GM18858 (cell line): Measurements from ENCODE around the gene HOXA4.

ENCODE experiments used
- ATAC-seq: cut with Tn5 transposase; IDR thresholded peaks from one replicate; pipeline ENCODE4 v1.9.1; 2021; ENCODE audit not compliant: unreplicated experiment

Gene HOXA4

DNA sequence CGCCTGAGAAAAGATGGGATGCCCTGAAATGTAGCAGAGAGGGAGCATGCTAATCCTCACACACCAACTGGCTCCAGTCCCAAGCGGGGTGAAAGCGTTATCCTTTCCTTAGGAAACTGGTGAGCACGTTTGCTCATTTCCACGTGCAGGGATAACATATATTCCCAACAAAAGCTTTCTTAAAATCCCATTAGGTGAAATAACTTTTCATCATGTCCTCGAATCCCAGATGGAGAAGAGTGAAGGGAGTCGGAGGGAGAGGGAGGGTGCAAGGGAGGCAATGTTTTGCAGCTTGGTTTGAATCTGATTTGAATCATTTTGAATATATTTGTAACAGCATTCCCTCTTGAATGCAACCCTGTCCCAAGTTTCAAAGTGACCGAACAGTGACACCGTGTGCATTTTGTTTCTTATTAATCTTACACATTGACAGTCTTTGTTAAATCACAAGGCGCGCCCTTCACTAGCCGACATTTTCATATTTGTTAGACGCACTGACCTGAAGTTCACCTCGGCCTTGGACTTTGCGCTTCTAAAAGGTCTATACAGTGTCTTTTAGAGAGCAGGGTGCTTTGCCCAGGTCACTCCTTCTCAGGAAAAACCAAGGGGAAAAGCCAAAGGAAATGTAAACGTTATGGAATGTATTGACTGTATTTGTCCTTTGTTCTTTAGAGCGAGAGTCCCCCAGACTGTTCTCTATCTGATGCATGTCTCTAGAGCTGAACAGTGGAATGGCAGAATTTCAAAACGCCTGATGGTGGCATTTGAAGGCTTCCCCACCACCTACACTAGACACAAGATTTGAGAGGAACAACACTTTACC, 3.1 kb upstream of the HOXA4 start:
- no peak for ATAC-seq

DNA sequence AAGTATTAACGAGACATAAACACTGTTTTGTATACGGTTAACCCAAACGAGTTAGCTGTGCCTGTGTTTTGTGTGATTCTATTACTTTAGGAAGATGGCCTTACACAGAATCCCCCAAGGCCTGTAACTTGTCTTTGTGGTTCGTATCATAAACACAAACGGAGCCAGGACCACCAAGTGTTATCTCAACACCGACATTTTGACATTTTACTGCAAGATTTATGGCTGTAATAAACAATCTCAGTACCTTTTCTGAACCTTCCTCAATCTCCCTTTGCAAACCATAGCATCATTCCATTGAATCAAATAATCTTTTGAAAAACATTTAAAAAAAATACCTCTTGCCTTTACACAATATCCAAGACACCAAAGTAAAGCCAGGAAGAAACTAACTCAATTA, 2.4 kb upstream of the HOXA4 start:
- ATAC-seq: no peak

DNA sequence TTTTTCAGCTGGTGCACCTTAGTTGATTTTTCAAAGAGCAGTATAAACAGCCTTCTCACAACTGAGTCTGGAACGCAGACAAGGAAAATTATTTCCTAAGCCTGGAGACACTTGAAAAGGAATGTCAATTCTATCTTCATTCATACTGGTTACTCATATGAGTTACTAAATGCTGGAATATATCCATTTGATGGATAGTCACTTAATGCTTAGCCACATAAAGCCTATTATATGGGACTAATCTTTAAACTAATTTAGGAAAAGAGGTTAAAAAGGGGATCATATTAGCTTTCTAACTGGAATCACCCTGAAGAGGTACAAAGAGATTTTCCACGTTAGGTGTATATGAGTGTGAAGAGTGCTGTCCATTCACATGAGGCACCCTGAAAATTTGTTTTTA, 1.7 kb upstream of the HOXA4 start:
- no peak for ATAC-seq

DNA sequence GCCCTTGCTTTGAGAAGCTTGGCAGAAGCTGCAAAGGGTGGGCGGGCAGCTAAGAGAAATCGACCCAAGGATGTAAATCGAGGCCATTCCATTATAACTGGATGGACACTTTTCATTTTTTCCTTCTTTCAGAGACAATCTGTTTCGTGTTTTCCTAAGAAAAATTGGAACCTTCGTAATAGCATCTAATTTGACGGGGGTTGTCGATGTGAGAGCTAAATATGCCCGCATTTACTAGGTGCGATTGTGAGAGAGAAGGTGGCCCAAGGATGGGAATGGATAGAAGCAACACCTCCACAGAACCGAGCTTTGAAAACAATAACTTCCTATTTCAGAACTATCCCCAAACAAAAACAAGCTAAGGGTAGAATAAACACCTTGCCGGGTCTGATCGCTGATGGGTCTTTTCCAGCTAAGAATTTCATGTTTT, 848 bp upstream of the HOXA4 start:
- no peak for ATAC-seq

DNA sequence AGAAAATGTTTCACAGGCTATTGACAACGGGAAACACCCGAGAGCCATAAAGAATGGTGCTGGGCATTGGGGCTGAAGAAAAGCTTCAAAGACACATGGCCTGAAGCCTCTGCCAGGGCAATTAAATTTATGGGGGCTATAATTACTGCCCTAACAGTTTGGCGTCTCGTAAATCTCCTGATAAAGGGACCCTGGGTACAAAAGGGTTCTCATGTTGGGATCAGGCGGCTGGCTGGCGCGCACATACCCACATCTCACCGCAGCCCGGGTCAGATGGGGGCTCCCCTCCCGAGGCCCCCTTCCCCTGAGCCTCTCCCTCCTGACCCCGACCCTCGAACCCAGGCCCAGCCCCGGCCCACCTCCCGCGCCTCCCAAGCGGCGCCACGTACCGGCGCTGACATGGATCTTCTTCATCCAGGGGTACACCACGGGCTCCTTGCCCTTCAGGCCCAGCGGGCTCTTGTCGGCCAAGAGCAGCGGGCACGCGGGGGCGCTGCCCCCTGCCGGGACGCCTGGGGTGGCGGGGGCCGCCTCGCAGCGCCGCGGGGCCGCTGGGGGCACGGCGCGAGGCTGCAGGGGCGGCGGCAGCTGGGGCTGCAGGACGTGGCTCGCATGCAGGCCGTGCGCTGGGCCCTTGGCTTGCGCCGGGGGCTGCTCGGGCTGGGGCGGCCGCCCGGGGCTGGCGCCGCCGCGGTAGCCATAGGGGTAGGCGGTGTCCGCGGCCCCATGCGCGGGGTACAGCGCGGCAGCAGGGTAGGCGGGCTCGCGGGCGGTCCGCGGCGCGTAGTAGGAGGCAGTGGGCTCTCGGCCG, 623 bp downstream of the HOXA4 start:
- ATAC-seq: no peak

DNA sequence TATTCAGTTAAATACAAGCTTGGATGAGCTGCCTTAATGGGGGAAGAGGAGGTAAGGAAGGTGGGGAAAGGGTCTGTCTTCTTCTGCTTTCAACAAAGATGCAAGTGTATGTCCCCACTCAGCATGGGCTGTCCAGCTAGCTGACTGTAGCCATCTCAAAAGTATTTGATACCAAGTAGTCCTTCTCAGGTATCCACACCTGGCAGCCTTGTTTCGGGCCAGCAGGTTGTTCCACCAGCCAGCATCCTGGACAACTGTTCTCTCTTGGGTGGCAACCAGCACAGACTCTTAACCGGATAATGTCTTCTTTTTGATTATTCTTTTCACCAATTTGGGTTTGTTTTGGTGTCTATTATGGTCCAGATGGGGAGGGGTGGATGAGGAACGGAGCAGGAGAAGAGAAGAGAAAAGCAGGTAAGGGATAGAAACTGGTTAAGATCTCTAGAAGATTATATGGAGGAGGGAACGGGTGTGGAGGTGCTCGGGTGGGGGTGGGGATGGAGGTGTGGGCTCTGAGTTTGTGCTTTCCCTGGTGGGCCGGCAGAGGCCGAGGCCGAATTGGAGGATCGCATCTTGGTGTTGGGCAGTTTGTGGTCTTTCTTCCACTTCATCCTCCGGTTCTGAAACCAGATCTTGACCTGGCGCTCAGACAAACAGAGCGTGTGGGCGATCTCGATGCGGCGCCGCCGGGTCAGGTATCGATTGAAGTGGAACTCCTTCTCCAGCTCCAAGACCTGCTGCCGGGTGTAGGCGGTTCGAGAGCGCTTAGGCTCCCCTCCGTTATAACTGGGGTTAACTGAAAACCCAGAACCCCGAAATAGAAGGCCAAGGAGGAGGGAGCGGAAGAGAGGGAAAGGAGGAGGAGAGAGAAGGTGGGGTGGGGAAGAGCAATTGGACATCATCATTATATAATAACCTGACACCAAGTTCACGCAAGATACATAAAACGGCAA, 1.5 kb downstream of the HOXA4 start:
- no peak for ATAC-seq

DNA sequence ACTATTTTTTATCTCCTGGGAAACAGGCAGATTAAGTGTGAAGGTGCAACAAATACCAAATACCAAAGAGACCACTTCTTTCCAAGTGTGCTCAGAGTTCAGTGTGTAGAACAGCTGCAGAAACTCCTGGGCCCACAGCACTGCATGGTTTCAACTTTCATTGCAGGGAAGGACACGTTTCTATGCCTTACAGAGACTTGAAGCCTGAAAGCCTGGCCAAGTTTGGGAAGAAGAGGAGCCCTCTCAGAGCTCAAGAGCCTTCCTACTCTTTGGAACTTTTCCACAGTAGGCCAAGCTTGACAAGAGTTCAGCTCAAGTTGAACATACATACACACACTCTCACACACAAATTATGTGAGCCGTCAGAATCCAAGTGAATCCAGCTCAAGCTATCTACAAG, 2.5 kb downstream of the HOXA4 start:
- no peak for ATAC-seq

DNA sequence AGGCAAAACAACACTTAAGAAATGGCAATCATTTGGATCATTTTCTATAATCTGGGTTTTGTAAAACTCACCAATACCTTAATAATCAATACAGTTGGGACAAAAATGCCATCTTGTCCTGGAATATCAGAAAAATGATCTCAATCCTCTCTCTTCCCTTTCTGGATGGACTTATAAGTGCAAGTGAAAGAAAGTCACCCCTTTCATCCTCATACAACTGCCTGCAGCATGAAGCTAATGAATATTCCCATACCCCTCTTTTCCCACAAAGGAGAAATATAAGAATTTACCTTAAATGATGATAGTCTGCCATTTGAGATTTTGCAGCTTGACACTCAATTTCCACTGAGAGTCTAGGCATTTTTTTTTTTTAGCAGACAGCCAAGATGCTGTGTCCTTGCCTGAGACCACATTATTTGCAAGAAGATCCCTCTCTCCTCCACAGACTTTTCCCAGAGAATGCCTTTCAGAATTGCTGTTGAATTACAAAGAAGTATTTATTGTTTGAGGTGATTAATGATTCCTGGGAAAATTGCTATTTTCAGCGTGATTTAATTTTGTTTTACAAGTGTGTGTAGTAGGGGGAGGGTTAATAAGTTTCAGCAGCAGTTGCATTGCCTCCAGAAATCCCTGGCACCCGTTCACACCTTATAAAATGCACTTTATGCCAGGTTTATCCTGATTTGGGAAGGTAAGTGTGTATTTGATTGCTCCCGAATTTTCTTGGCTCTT, 3.8 kb downstream of the HOXA4 start:
- ATAC-seq: no peak

DNA sequence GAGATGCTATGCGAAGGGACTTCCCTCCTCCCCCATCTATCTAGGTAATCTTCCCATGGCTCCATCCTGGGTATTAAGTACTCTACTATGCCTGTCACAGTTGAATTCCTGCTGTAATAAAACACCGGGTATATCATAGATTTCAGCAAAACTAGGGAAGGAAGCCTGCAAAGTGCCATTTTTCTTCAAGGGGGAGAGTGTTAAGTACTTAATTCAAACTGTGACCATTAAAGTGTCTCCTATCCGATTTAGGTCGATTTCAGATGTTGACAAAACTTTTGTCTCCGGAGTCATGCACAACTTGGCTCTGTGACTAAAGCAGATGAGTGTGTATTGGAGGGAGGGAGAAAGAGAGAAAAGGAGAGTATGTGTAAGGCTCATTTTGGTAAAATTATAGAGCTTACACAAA, 4.6 kb downstream of the HOXA4 start:
- ATAC-seq: no peak

DNA sequence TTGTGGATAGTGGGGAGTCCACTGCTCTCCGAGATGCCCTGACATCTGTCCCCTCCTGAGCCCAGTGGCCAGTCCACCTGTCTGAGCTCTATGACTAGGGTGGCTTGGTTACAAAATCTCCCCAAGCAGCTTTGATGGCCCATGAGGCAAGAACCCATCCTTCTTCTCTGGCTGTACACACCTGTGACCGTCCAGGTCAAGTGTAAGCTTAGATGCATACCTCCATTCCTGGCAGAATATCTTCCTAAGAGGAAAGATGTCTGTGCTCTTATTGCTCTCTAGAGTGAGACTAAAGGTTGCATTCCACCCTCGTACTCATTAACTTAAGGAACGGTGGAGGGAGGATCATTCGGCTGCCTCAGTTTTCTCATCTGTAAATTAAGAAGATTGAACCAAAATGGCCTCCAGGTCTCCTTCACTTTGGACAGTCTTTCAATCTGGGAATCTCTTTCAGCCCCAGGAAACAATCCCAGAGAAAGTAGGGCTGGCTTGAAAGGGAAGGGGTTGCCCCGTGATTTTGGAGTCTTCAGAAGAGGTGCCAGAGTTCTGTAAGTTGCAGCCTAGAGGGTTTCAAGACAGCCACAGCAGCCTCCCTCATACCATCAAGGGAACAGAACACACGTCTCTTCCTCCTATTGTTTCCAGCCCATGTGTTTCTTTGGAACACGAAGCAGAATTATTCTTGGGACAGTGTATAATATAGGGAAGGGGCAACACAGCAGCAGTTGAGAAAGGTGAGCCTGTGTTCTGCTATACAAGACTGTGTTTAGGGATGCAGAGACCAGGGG, 5.5 kb downstream of the HOXA4 start:
- no peak for ATAC-seq

DNA sequence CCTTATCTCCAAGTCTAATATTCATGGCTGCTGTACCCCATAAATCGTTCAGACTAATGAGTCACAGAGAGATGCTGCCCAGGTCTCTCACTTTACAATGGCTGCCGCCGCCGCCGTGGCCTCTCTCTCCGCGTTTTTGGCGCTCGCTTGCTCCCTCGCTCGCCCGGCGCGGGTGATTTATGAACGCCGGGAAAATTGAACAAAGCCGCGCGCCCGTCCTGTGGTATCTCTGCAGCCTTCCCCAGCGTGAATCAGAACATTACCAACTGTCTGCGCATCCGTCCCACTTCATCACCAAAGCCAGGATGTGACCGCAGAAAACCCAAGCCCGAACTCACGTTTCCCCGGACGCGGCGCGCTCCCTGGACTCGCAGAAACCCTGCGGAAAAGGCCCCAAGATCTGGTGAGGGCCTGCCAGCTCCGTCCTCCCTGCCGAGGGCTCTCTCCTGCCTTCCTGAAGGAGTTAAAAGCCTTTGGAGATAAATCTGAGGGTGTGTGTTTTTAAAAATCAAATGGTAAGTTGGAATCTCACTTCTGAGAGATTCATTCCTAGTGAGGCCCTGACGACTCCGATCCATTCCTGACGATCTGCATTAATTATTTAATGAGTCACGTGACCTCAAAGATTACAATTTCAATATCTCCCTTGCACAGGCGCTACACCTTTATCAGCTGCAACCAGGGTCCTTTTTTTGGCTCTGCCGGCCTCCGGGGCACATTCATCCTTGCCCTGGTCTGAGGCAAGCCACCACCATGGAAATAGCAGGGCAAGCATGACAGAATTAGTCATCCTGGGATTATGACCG, 6.3 kb downstream of the HOXA4 start:
- ATAC-seq: no peak

DNA sequence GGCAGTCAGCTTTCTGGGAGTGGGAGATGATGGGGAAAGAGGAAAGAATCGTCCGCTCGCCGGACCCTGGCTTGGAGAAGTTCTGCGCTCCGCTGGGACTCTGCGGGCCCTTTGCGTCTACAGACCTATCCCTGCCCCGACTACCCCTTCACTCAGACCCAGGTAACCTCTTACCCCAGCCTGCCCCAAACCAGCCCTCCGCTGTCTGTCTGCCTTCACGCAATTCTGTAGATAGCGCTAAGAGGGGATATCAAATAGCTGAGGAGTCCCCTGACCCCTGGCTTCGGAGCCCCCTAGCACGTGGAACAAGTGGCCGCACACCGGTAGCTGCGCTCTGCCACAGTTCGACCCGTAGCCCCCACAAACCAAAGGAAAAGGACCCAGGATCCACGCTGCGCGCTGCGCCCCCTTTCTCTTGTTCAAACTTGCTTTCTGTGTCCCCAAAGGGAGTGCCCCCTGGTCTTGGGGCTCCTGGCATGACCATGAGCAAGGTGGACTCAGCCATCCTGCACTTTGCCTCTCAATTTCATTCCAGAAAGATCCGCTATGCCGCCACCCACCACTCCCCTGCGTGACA, 7.0 kb downstream of the HOXA4 start:
- no peak for ATAC-seq

DNA sequence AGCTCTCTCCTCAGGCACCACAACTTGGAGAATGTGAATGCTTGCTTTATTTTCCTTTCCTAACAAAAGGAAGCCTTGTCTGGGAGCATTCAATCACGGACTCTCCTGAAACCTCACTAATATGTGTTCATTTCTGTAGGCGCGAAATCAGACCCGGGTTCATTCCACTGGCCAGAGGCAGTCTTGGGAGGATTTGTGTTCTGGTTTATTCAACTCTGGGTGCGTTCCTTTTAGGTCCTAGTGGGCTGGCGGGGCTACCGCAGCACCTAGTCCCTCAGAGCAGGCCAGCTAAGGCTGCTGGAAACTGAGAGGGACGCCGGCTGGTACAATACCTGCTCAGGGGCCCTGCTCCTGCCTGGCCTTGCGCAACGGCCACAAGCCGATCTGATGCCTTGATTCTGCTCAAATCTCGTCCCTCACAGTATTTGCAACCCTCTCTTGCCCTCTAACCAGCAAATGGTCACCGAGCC, 7.5 kb downstream of the HOXA4 start:
- no peak for ATAC-seq

DNA sequence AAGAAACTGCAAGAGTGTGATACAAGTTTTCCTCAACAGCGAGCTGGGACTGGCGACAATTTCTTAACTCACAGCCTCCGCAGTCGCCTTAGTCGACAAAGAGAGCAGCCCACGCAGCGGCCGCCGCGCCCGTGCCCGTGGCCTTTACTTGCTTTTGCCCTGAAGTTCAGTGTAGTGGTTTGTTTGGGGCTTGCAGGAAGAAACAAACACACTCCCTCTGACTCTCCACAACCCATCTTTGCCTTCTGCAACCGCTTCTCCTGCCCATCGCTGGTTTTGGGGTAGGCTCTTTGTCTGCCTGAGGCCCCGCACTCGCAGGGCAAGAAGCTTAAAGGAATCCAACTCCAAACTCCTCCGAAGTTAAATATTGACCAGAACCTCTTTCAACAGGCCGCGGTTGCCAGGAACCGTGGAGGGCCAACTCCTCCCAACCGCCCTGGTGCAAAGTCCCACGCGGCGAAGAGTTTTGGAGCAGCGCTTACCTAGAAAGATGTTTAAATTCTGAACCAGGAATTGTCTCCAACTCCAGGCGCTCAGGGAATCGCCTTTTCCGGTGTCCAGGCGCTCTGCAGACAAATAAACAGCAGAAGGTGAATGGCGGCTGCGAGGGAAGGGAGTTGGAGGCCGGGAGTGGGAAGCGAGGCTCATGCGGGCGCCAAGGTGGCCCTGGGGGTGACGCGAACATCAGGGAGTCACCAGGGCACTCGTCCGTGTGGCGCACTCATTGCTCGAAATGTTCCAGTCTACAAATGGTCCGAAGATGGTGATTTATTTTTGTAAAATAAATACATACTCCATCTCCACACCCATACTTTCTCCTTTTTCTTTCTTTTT, 8.3 kb downstream of the HOXA4 start:
- no peak for ATAC-seq

DNA sequence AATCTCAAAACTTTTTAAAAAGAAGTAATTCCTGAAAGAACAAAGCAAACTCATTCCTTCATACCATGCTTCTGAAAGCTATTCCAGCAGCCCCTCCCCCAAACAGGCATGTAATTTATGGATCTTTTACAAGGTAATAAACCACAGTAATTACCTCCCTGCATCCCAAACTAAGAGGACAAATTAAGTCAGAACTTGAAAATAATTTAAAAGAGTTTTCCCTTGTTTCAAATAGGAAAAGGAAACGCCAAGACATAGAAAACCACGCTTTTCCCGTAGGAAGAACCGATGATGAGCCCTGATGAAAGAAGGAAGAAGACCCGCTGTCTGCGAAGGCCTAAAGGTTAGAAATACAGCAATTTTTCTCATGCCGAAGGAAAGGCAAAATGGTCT, 8.9 kb downstream of the HOXA4 start:
- no peak for ATAC-seq

DNA sequence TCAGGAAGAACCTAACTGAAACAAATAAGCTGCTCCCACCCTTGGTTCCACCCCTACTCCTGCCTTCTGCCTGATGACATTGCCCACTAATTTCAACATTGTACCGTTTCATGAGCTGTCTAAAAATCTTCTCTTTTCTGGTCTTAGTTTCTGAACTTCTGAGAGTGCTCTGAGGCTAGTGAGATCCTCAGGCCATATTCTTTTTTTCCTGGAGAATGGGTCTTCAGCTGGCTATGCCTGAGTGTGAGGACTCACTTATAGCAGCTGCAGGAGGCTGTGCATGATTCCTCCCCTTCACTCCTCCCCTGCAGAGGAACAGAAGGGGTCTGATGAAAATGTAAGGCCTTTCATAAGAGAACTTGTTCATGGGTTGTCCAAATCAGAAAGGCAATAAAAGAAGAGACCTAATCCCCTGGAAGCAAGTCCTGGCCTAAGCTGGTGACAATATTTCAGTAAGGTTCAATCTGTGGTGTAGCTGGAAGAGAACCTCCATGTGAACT, 11.1 kb downstream of the HOXA4 start:
- no peak for ATAC-seq

DNA sequence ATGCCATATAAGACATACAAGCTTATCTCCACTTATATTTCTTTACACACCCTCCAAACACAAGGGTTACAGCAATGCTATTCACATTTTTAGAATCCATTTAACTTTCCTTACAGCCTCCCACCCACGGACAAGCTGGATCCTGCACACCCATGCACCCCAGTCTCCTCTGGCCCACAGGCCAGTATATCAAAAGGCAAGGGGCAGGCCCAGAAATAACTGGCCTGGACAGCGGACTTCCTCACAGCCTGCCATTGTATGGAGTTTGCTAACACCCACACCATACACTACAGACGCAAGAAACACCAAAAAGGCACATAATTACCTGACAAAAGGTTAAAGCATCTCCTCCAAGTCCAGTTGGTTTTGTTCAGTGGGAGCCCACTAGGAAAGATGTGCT, 12.0 kb downstream of the HOXA4 start:
- no peak for ATAC-seq
